Trophoblast cell (in vitro differentiated cells and primary cell): ENCODE data around the gene ATP5IF1.
A peak's percentile ranks its signal among the peaks of the same experiment; 100 is the strongest.

Experiments used
- DNase-seq, 2 donors: peaks; one replicate each; pipeline ENCODE4 v3.0.0-alpha.2; 2016
- H2AFZ ChIP-seq: 2 replicates; pipeline ENCODE4 v1.6.1; 2013; ENCODE audit warnings: low read length, moderate library complexity, mild to moderate bottlenecking; ENCODE audit not compliant: insufficient read depth, poor library complexity
- H2AK5ac ChIP-seq: 2 replicates; pipeline ENCODE4 v1.6.1; 2013; ENCODE audit warnings: mild to moderate bottlenecking, low read length
- H2BK120ac ChIP-seq: 2 replicates; pipeline ENCODE4 v1.6.1; 2013; ENCODE audit warnings: low read length, mild to moderate bottlenecking, moderate library complexity; ENCODE audit not compliant: insufficient read depth, poor library complexity
- H2BK12ac ChIP-seq: 2 replicates; pipeline ENCODE4 v1.6.1; 2013; ENCODE audit warnings: mild to moderate bottlenecking, low read length, moderate library complexity
- H2BK5ac ChIP-seq: 2 replicates; pipeline ENCODE4 v1.6.1; 2013; ENCODE audit warnings: low read length, low read depth, moderate library complexity, mild to moderate bottlenecking; ENCODE audit not compliant: poor library complexity
- H3K14ac ChIP-seq: 2 replicates; pipeline ENCODE4 v1.6.1; 2013; ENCODE audit warnings: mild to moderate bottlenecking, low read length
- H3K18ac ChIP-seq: 2 replicates; pipeline ENCODE4 v1.6.1; 2013; ENCODE audit warnings: mild to moderate bottlenecking, low read length
- H3K23ac ChIP-seq: 2 replicates; pipeline ENCODE4 v1.6.1; 2013; ENCODE audit warnings: low read length
- H3K27ac ChIP-seq: 2 replicates; pipeline ENCODE4 v1.5.1; 2013; ENCODE audit warnings: low read depth, mild to moderate bottlenecking, inconsistent platforms, low read length, moderate library complexity
- H3K27me3 ChIP-seq: 2 replicates; pipeline ENCODE4 v1.6.1; 2013; ENCODE audit warnings: inconsistent platforms, mild to moderate bottlenecking, low read length, moderate library complexity; ENCODE audit not compliant: insufficient read depth
- H3K36me3 ChIP-seq, 2 experiments: 1 replicate in 1 of 2; 2 replicates in 1 of 2; pipeline ENCODE4 v1.6.1; 2013; ENCODE audit warnings: low read length in 2 of 2, mild to moderate bottlenecking in 2 of 2, moderate library complexity in 1 of 2; ENCODE audit not compliant: insufficient read depth in 2 of 2, control insufficient read depth in 1 of 2
- H3K4ac ChIP-seq: 2 replicates; pipeline ENCODE4 v1.6.1; 2013; ENCODE audit warnings: low read depth, mild to moderate bottlenecking, low read length, moderate library complexity
- H3K4me1 ChIP-seq, 2 experiments: 1 replicate in 1 of 2; 2 replicates in 1 of 2; pipeline ENCODE4 v1.6.1; 2013; ENCODE audit warnings: low read length in 2 of 2, mild to moderate bottlenecking in 2 of 2, moderate library complexity in 1 of 2; ENCODE audit not compliant: insufficient read depth in 2 of 2, control insufficient read depth in 1 of 2
- H3K4me2 ChIP-seq: 2 replicates; pipeline ENCODE4 v1.6.1; 2013; ENCODE audit warnings: inconsistent platforms, mild to moderate bottlenecking, low read length, moderate library complexity
- H3K4me3 ChIP-seq: 2 replicates; pipeline ENCODE4 v1.5.1; 2013; ENCODE audit warnings: mild to moderate bottlenecking, low read depth, low read length, inconsistent platforms
- H3K79me1 ChIP-seq: one replicate; pipeline ENCODE4 v1.6.1; 2013; ENCODE audit warnings: low read length
- H3K79me2 ChIP-seq: 2 replicates; pipeline ENCODE4 v1.6.1; 2013; ENCODE audit warnings: low read length, mild to moderate bottlenecking; ENCODE audit not compliant: control insufficient read depth, insufficient read depth, poor library complexity
- H3K9ac ChIP-seq: 2 replicates; pipeline ENCODE4 v1.6.1; 2013; ENCODE audit warnings: mild to moderate bottlenecking, low read length
- H3K9me3 ChIP-seq: 2 replicates; pipeline ENCODE4 v1.6.1; 2013; ENCODE audit warnings: low read depth, mild to moderate bottlenecking, control low read depth, inconsistent platforms, low read length; ENCODE audit not compliant: insufficient read depth
- H4K12ac ChIP-seq: 2 replicates; pipeline ENCODE4 v1.6.1; 2013; ENCODE audit warnings: low read depth, mild to moderate bottlenecking, low read length, moderate library complexity
- H4K8ac ChIP-seq: 2 replicates; pipeline ENCODE4 v1.6.1; 2013; ENCODE audit warnings: low read depth, mild to moderate bottlenecking, low read length, moderate library complexity
- H4K91ac ChIP-seq: one replicate; pipeline ENCODE4 v1.6.1; 2013; ENCODE audit warnings: low read depth, mild to moderate bottlenecking, low read length, moderate library complexity
- WGBS: extraction: QIAGEN DNeasy Blood & Tissue Kit; methylation state at CpG from one replicate; pipeline ENCODE4 v1.1.7; 2013; ENCODE audit warnings: missing lambda C conversion rate; ENCODE audit not compliant: insufficient read length, insufficient coverage; ENCODE audit errors: extremely low coverage; 5-methylcytosine and 5-hydroxymethylcytosine counted together

The ATP5IF1 gene

DNA sequence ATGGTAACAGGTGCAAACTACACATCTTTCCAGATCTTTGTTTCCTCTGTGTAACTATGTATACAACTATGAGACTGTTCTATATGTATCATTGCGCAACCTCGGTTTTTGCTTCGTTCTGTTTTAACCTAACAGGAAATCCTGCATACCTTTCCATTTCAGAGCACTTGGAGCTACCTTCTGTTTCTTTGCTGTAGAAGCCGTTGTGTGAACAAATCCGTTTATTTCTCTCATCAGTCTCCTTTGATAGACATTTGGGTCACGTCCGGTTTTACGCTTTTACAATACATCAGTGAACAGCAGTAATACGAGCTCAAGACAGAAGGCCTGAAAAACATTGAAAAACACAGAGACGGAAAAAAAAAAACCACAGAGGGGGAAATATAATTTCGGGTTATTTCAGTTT, 10.5 kb downstream of the ATP5IF1 start:
- Histone ChIP-seq H2BK5ac (no peak overlapping the region), H4K8ac (no peak overlapping the region), H2AK5ac (no peak overlapping the region), H3K4me2 (no peak overlapping the region), H3K9me3 (no peaks in the 10 kb centered on the region), H4K91ac (no peak overlapping the region), H3K4me3 (no peak overlapping the region), H4K12ac (no peak overlapping the region), H3K23ac (no peak overlapping the region), H3K79me1 (peaks cover 7% of the 10 kb centered on the region), H2AFZ (no peak overlapping the region), H2BK120ac (no peak overlapping the region), H3K9ac (no peak overlapping the region), H3K4me1 (peaks cover 5 to 7% of the 10 kb centered on the region in 2 experiments), H3K36me3 (no peaks in the 10 kb centered on the region), H2BK12ac (no peak overlapping the region), H3K4ac (no peak overlapping the region), H3K79me2 (no peaks in the 10 kb centered on the region), H3K27me3 (no peaks in the 10 kb centered on the region), H3K18ac (no peak overlapping the region), H3K27ac (no peak overlapping the region), H3K14ac (no peak overlapping the region)
- no CpG with 5 or more reads among the region's 11 CpGs for WGBS
- DNase-seq = peak; percentile 85 to 99

DNA sequence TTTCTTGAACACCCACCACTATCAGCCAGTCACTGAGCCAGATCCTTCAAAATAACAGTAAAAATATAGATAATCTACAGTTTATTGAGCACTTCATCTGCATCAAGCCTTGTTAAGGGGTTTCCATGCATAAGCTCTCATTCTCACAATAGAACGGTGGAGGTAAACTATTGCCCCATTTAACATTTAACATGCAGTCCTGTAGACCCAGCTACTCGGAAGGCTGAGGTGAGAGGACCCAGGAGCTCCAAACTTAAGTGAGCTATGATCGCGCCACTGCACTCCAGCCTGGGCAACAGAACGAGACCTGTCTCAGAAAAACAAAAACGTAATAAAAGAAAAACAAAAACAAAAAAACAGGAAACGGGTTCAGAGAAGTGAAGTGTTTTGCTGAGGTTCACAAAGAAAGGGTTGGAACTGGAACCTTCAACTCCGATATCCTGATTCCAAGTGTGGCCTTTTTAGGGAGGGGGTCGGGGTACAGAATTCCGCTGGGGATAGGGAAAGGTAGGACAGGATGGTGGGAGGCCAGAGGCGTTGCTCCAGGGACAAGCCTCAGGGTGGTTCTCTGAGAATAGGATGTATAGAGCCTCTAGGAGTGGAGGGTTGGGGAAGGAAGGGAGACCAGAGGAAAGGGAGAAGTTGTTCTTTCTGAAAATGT, 11.8 kb downstream of the ATP5IF1 start:
- Histone ChIP-seq H3K18ac (no peak overlapping the region), H3K9me3 (no peaks in the 10 kb centered on the region), H2BK12ac (peak overlapping the region; percentile 82), H2AK5ac (no peak overlapping the region), H2BK120ac (peak overlapping the region; percentile 81), H3K4me1 (peaks cover 5 to 7% of the 10 kb centered on the region in 2 experiments), H3K14ac (no peak overlapping the region), H4K12ac (peak overlapping the region; percentile 64), H4K91ac (peak overlapping the region; percentile 53), H3K27me3 (no peaks in the 10 kb centered on the region), H3K79me1 (peaks cover 7% of the 10 kb centered on the region), H3K4me2 (peak overlapping the region; percentile 42), H3K9ac (no peak overlapping the region), H3K27ac (peak overlapping the region; percentile 52), H3K4ac (peak overlapping the region; percentile 15), H3K23ac (no peak overlapping the region), H3K79me2 (no peaks in the 10 kb centered on the region), H3K36me3 (no peaks in the 10 kb centered on the region), H2AFZ (peak overlapping the region; percentile 72), H2BK5ac (peak overlapping the region; percentile 36), H4K8ac (peak overlapping the region; percentile 88), H3K4me3 (no peak overlapping the region)
- DNase-seq = no peak
- WGBS = no CpG with 5 or more reads among the region's 11 CpGs

DNA sequence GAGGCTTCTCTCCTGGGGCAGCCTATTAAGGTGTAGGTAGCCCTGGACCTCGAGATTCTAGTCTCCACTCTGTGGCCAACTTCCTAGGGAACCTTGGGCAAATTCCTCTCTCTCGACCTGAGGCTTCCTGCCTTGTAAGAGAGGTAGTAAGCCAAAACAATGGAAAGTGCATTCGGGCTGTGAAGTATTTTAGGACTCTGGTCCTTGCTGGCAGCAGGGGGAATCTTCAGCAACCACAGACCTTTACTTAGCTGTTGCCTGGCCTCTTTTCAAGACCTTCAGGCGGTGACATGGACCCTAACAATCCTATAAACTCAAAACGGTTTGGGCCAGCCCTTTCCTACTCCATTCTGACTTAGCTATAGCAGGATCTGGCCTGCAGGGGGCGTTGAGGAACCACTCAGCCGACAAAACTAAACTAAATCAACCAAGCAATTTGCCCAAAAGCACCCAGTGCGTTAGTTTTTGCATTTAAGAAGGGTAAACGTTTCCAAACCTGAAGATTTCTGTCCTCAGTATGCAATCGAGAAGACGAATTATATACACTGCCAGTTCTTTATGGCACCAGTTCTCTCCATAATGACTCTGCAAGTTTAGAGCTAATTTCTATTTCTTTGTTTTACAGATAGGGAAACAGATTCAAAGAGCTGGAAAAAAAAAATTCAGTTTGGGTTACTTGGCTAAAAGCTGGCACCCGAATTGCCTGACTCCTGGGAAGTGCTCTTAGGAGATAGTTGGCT, 12.5 kb downstream of the ATP5IF1 start:
- peak overlapping the region; percentile 11 for H3K27ac ChIP-seq
- no peak overlapping the region for H3K4me3 ChIP-seq
- H3K27me3 ChIP-seq = no peaks in the 10 kb centered on the region
- no peaks in the 10 kb centered on the region for H3K36me3 ChIP-seq
- no peak overlapping the region for H3K9ac ChIP-seq
- H2AK5ac ChIP-seq = no peak overlapping the region
- no CpG with 5 or more reads among the region's 12 CpGs for WGBS
- DNase-seq = peak; percentile 63 to 90
- H4K91ac ChIP-seq = peak overlapping the region; percentile 53
- no peaks in the 10 kb centered on the region for H3K79me2 ChIP-seq
- peak overlapping the region; percentile 51 for H4K12ac ChIP-seq
- H4K8ac ChIP-seq = peak overlapping the region; percentile 88
- H2AFZ ChIP-seq = peak overlapping the region; percentile 72
- H3K4me1 ChIP-seq = peaks cover 5 to 7% of the 10 kb centered on the region in 2 experiments
- peak overlapping the region; percentile 8 for H2BK12ac ChIP-seq
- H3K4ac ChIP-seq = peak overlapping the region; percentile 15
- peak overlapping the region; percentile 64 for H3K14ac ChIP-seq
- peak overlapping the region; percentile 81 for H2BK120ac ChIP-seq
- H3K4me2 ChIP-seq = no peak overlapping the region
- peak overlapping the region; percentile 55 for H3K18ac ChIP-seq
- peaks cover 7% of the 10 kb centered on the region for H3K79me1 ChIP-seq
- peak overlapping the region; percentile 36 for H2BK5ac ChIP-seq
- no peaks in the 10 kb centered on the region for H3K9me3 ChIP-seq
- no peak overlapping the region for H3K23ac ChIP-seq

DNA sequence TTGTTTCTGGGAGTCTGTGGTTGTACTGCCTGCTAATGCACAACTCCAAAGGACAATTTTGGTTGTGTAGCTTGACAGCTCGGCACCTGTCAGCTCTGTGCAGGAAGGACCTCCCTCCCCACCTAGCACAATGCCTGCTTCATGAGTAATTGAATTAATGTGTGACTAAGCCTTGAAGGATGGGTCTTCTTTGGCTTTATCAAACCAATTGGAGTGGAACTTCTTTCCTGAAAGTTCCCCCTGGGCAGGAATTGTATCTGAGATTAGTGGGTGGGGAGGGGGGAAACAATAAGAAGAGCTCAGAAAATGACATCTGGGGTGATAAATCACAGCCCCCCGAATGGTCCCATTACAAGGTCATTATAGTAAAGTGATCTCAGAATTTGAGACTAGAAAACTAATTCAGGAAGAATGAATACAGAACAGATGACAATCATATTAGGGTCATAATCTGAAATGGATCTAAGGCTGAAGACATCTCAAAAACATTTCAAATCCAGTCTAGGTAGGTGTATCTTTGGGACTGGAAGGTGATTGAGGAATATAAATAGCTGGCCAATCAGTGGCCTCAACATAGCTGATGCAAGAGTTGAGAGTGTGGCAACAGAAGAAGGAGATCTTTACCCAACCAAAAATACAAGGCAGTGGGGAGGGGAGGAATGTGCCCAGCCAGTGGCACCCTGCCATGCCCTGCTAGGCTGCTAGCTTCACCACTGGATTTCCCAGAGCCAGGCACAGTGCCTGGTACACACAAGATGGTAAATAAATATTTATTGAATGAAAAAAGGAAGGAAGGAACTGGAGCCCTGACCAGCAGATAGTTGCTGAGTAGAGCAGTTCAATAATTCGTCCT, 13.3 kb downstream of the ATP5IF1 start:
- Histone ChIP-seq H3K9me3 (no peaks in the 10 kb centered on the region), H4K91ac (no peak overlapping the region), H3K4me3 (no peak overlapping the region), H3K79me1 (peaks cover 7% of the 10 kb centered on the region), H4K12ac (no peak overlapping the region), H3K4ac (no peak overlapping the region), H3K9ac (no peak overlapping the region), H2BK12ac (no peak overlapping the region), H3K27me3 (no peaks in the 10 kb centered on the region), H3K4me2 (no peak overlapping the region), H2BK120ac (no peak overlapping the region), H2BK5ac (no peak overlapping the region), H3K4me1 (peaks cover 5 to 7% of the 10 kb centered on the region in 2 experiments), H4K8ac (no peak overlapping the region), H3K36me3 (no peaks in the 10 kb centered on the region), H3K27ac (no peak overlapping the region), H3K14ac (no peak overlapping the region), H3K18ac (no peak overlapping the region), H2AK5ac (no peak overlapping the region), H2AFZ (no peak overlapping the region), H3K79me2 (no peaks in the 10 kb centered on the region), H3K23ac (no peak overlapping the region)
- no CpG with 5 or more reads among the region's 3 CpGs for WGBS
- DNase-seq = peak; percentile 30 to 71
